Endothelial cell of umbilical vein (primary cell): Measurements from ENCODE around the gene SMARCA1. TPM values are rescaled to one million over a fixed set of nuclear protein-coding genes. Genes with fewer than 3 reads are reported as not detected.

Experiments
- BruUV-seq: library from RNA; stranded (reverse); fragments of 400-500 nt; replicated peaks from 2 replicates; lab custom pipeline; 2021; lab: Mats Ljungman, UMichigan
- CTCF ChIA-PET: fragments of 300-600, 350-600 bp; sonication (Branson Sonifier 250); formaldehyde crosslinking; loops from one replicate; lab custom pipeline; 2021; ENCODE audit warnings: antibody characterized with exemption, inconsistent platforms; lab: Charles Lee
- POLR2A ChIA-PET: fragments of 300-600, 350-600 bp; sonication (Branson Sonifier 250); formaldehyde crosslinking; loops from one replicate; lab custom pipeline; 2021; ENCODE audit warnings: antibody characterized with exemption, inconsistent platforms; lab: Charles Lee
- DNase-seq: peaks from one replicate; pipeline ENCODE4 v3.0.0-alpha.2; 2011; ENCODE audit warnings: low read depth, low spot score
- FAIRE-seq: peaks from 2 replicates; lab custom pipeline; 2011; peaks lifted over from hg19 to GRCh38; lab: Jason Lieb, UNC
- H2AFZ ChIP-seq: 2 replicates; pipeline ENCODE4 v1.6.0; 2012; ENCODE audit warnings: low read depth, low read length, control low read depth, inconsistent platforms
- H3K27ac ChIP-seq: 2 replicates; pipeline ENCODE4 v1.5.1; 2011; ENCODE audit warnings: low read depth, mild to moderate bottlenecking, control low read depth, low read length, moderate library complexity; ENCODE audit not compliant: insufficient read depth
- H3K27me3 ChIP-seq, 2 experiments: 2 replicates each; pipeline versions ENCODE4 v1.6.0 to v1.6.1; 2011; ENCODE audit warnings: low read length in 2 of 2, mixed read lengths in 1 of 2; ENCODE audit not compliant: control insufficient read depth in 2 of 2, insufficient read depth in 2 of 2
- H3K36me3 ChIP-seq, 2 experiments: 2 replicates in 1 of 2; 3 replicates in 1 of 2; pipeline ENCODE4 v1.5.1; 2011; ENCODE audit warnings: low read length in 2 of 2, mild to moderate bottlenecking in 1 of 2, moderate library complexity in 1 of 2; ENCODE audit not compliant: control insufficient read depth in 2 of 2, insufficient read depth in 2 of 2; ENCODE audit errors: extremely low read depth in 1 of 2
- H3K4me1 ChIP-seq: 3 replicates; pipeline ENCODE4 v1.5.1; 2011; ENCODE audit warnings: mild to moderate bottlenecking, low read length; ENCODE audit not compliant: control insufficient read depth, insufficient read depth; ENCODE audit errors: extremely low read depth
- H3K4me2 ChIP-seq: 2 replicates; pipeline ENCODE4 v1.6.1; 2011; ENCODE audit warnings: low read length, control low read depth, mixed read lengths; ENCODE audit not compliant: insufficient read depth
- H3K4me3 ChIP-seq, 3 experiments: fragments of 200-600 bp in 1 of 3; sonication (generic), shearing (Covaris generic) in 1 of 3; replicated peaks in 1 of 3; 2 replicates each; pipeline ENCODE4 v1.5.1; 2011 to 2016; ENCODE audit warnings: control low read depth in 3 of 3, low read length in 3 of 3, mild to moderate bottlenecking in 2 of 3, inconsistent platforms in 1 of 3, low read depth in 1 of 3, moderate library complexity in 1 of 3; ENCODE audit not compliant: insufficient read depth in 1 of 3
- H3K79me2 ChIP-seq: 2 replicates; pipeline ENCODE4 v1.6.0; 2012; ENCODE audit warnings: low read length, inconsistent platforms; ENCODE audit not compliant: control insufficient read depth, insufficient read depth
- H3K9ac ChIP-seq: replicated peaks from 2 replicates; pipeline ENCODE3; 2011; ENCODE audit warnings: low read length, control low read depth; ENCODE audit not compliant: insufficient read depth; ENCODE audit errors: extremely low read depth
- H3K9me1 ChIP-seq: replicated peaks from 3 replicates; pipeline ENCODE4 v1.6.0; 2011; ENCODE audit warnings: mild to moderate bottlenecking, low read length; ENCODE audit not compliant: control insufficient read depth, insufficient read depth; ENCODE audit errors: extremely low read depth
- H3K9me3 ChIP-seq: replicated peaks from 2 replicates; pipeline ENCODE4 v1.5.1; 2012; ENCODE audit warnings: low read length, inconsistent platforms; ENCODE audit not compliant: control insufficient read depth, insufficient read depth
- H4K20me1 ChIP-seq: replicated peaks from 2 replicates; pipeline ENCODE3; 2011; ENCODE audit warnings: mild to moderate bottlenecking, low read length; ENCODE audit not compliant: control insufficient read depth, insufficient read depth; ENCODE audit errors: extremely low read depth
- EZH2 ChIP-seq: IDR thresholded peaks from 2 replicates; pipeline ENCODE4 v1.6.1; 2012; ENCODE audit warnings: borderline replicate concordance, low read depth, mild to moderate bottlenecking, moderate library complexity, low read length, inconsistent platforms; ENCODE audit not compliant: severe bottlenecking
- FOS ChIP-seq: IDR thresholded peaks from 2 replicates; pipeline ENCODE4 v1.6.1; 2011; ENCODE audit warnings: mild to moderate bottlenecking, low read length, moderate library complexity, borderline replicate concordance; ENCODE audit not compliant: insufficient read depth
- GATA2 ChIP-seq: IDR thresholded peaks from 2 replicates; pipeline ENCODE4 v1.7.0; 2011; ENCODE audit warnings: low read depth, mild to moderate bottlenecking, moderate library complexity, mixed read lengths, low read length; ENCODE audit not compliant: insufficient read length, insufficient read depth
- JUN ChIP-seq: IDR thresholded peaks from 2 replicates; pipeline ENCODE4 v1.6.1; 2011; ENCODE audit warnings: borderline replicate concordance, low read depth; ENCODE audit not compliant: insufficient read length, insufficient read depth
- MYC ChIP-seq: IDR thresholded peaks from one replicate; pipeline ENCODE4 v1.6.1; 2011; ENCODE audit warnings: mild to moderate bottlenecking, low read depth, low read length
- POLR2A ChIP-seq: IDR thresholded peaks from 2 replicates; pipeline ENCODE4 v1.6.1; 2012; ENCODE audit warnings: low read depth, mild to moderate bottlenecking, control low read depth, low read length
- POLR2AphosphoS5 ChIP-seq: IDR thresholded peaks from 2 replicates; pipeline ENCODE4 v1.6.1; 2012; ENCODE audit warnings: low read depth, mild to moderate bottlenecking, control low read depth, low read length, moderate library complexity; ENCODE audit not compliant: insufficient read depth
- dilution Hi-C: fragments of 300-500 bp; cut with MboI; formaldehyde crosslinking; loops from one replicate; pipeline ENCODE4 v1.15.0; 2019; ENCODE audit warnings: low sequenced_read_pairs; ENCODE audit not compliant: extremely low pct_ligation_motif_present
- intact Hi-C: fragments of 100-400 bp; cut with micrococcal nuclease; formaldehyde crosslinking; loops from one replicate; pipeline ENCODE4 v1.10.0; 2022
- polyA plus RNA-seq, 4 experiments: library from polyadenylated mRNA; depleted of rRNA in 3 of 4; stranded (reverse) in 3 of 4; unstranded in 1 of 4; fragments of >200 nt; gene quantifications; 2 replicates each; pipeline versions ENCODE4 v1.2.1 to v1.2.3, GENCODE V29; 2011 to 2012; ENCODE audit warnings: missing spikeins in 1 of 4
- total RNA-seq: library from RNA; stranded (reverse); gene quantifications from 2 replicates; pipeline ENCODE4 v1.2.3, GENCODE V29; 2021
- TF ChIP-seq, protein P1 (sequence below), 2 donors: IDR thresholded peaks; 1 replicate in 1 of 2; 2 replicates in 1 of 2; pipeline ENCODE4 v1.5.1; 2011; ENCODE audit warnings: low read length in 2 of 2, mild to moderate bottlenecking in 2 of 2, moderate library complexity in 2 of 2, control low read depth in 1 of 2, inconsistent platforms in 1 of 2, low read depth in 1 of 2; ENCODE audit not compliant: insufficient read depth in 1 of 2; ENCODE audit errors: extremely low read depth in 1 of 2
- TF ChIP-seq, protein P2 (sequence below): IDR thresholded peaks from 2 replicates; pipeline ENCODE4 v1.6.1; 2011; ENCODE audit not compliant: insufficient read depth, insufficient read length

SMARCA1 gene
- total and polyA plus RNA-seq, 2 donors (not counting 3 experiments of a cell fraction or from before 2014, with no cell fraction given), result 8.3 to 29.7 TPM

DNA sequence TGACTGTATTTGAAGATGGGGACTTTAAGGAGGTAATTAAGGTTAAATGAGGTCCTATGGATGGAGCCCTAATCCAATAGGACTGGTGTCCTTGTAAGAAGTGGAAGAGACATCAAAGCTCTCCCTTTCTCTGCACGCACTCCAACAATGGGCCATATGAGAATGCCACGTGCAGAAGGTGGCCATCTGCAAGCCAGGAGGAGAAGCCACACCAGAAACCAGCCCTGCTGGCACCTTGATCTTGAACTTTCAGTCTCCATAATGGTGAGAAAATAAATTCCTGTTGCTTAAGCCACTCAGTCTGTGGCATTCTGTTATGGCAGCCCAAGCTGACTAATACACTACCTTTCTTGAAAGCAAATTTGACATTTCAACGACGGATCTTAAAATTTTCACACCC lies 73.2 kb downstream of the SMARCA1 start:
- Histone ChIP-seq H3K27ac (no peak overlapping the region), H3K36me3 (peaks cover 0 to 3% of the 10 kb centered on the region in 2 experiments), H4K20me1 (no peaks in the 10 kb centered on the region), H2AFZ (no peak overlapping the region), H3K4me3 (no peak overlapping the region), H3K9ac (no peak overlapping the region), H3K9me3 (no peaks in the 10 kb centered on the region), H3K9me1 (no peaks in the 10 kb centered on the region), H3K4me1 (no peaks in the 10 kb centered on the region), H3K79me2 (no peaks in the 10 kb centered on the region), H3K4me2 (no peak overlapping the region), H3K27me3 (no peaks in the 10 kb centered on the region)
- TF ChIP-seq MYC (no peak), FOS (no peak), POLR2AphosphoS5 (no peak), JUN (no peak), POLR2A (no peak), GATA2 (no peak), EZH2 (no peak)
- TF ChIP-seq, protein P1, sequence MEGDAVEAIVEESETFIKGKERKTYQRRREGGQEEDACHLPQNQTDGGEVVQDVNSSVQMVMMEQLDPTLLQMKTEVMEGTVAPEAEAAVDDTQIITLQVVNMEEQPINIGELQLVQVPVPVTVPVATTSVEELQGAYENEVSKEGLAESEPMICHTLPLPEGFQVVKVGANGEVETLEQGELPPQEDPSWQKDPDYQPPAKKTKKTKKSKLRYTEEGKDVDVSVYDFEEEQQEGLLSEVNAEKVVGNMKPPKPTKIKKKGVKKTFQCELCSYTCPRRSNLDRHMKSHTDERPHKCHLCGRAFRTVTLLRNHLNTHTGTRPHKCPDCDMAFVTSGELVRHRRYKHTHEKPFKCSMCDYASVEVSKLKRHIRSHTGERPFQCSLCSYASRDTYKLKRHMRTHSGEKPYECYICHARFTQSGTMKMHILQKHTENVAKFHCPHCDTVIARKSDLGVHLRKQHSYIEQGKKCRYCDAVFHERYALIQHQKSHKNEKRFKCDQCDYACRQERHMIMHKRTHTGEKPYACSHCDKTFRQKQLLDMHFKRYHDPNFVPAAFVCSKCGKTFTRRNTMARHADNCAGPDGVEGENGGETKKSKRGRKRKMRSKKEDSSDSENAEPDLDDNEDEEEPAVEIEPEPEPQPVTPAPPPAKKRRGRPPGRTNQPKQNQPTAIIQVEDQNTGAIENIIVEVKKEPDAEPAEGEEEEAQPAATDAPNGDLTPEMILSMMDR (IDR thresholded peaks at IDR 0.05; ENCODE audit: extremely low read depth in 1 of 2, insufficient read depth in 1 of 2, low read depth in 1 of 2, low read length in 2 of 2), result no peak
- TF ChIP-seq, protein P2, sequence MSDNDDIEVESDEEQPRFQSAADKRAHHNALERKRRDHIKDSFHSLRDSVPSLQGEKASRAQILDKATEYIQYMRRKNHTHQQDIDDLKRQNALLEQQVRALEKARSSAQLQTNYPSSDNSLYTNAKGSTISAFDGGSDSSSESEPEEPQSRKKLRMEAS, result no peak
- FAIRE-seq (no peak), DNase-seq (no peak)
- dilution Hi-C loops (no loop called here), intact Hi-C loops (no loop called here)
- CTCF ChIA-PET, result no interaction called here
- POLR2A ChIA-PET, result no interaction called here
- BruUV-seq, result no TSS peak
